Measurements from ENCODE around the gene MRGPRX3. TPM values are rescaled to one million over a fixed set of nuclear protein-coding genes. Genes with fewer than 3 reads are reported as not detected.

Gene MRGPRX3
- total and polyA plus RNA-seq, 2 donors (not counting 1 experiment from before 2014, with no cell fraction given), result not detected

- Histone ChIP-seq H3K27me3 (ENCODE audit: control insufficient read depth, insufficient read depth, low read length) (no peaks in the 10 kb centered on the region), H3K27ac (ENCODE audit: insufficient read depth, low read length) (no peak overlapping the region), H3K9ac (ENCODE audit: insufficient read depth, low read length) (no peak overlapping the region), H3K9me3 (ENCODE audit: control insufficient read depth, insufficient read depth, low read depth, low read length) (no peaks in the 10 kb centered on the region), H2AFZ (ENCODE audit: low read length) (no peak overlapping the region), H3K4me3 (replicated peaks in 1 of 4; ENCODE audit: control extremely low read depth in 1 of 4, insufficient read depth in 1 of 4, low read depth in 3 of 4, low read length in 4 of 4) (no peak overlapping the region), H4K20me1 (ENCODE audit: control insufficient read depth, extremely low read depth, insufficient read depth, low read length) (no peaks in the 10 kb centered on the region), H3K36me3 (ENCODE audit: control insufficient read depth, insufficient read depth, low read length) (no peaks in the 10 kb centered on the region), H3K4me2 (ENCODE audit: extremely low read depth, insufficient read depth, low read length) (no peak overlapping the region), H3K4me1 (ENCODE audit: control insufficient read depth, extremely low read depth, insufficient read depth, low read length) (no peaks in the 10 kb centered on the region), H3K79me2 (ENCODE audit: control insufficient read depth, insufficient read depth, low read length) (no peaks in the 10 kb centered on the region)
- TF ChIP-seq EZH2 (IDR thresholded peaks at IDR 0.05; ENCODE audit: low read length, missing control alignments), result no peak
- TF ChIP-seq, protein P1, sequence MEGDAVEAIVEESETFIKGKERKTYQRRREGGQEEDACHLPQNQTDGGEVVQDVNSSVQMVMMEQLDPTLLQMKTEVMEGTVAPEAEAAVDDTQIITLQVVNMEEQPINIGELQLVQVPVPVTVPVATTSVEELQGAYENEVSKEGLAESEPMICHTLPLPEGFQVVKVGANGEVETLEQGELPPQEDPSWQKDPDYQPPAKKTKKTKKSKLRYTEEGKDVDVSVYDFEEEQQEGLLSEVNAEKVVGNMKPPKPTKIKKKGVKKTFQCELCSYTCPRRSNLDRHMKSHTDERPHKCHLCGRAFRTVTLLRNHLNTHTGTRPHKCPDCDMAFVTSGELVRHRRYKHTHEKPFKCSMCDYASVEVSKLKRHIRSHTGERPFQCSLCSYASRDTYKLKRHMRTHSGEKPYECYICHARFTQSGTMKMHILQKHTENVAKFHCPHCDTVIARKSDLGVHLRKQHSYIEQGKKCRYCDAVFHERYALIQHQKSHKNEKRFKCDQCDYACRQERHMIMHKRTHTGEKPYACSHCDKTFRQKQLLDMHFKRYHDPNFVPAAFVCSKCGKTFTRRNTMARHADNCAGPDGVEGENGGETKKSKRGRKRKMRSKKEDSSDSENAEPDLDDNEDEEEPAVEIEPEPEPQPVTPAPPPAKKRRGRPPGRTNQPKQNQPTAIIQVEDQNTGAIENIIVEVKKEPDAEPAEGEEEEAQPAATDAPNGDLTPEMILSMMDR (conservative IDR thresholded peaks at IDR 0.05 in 1 of 2, IDR thresholded peaks at IDR 0.05 in 1 of 2; ENCODE audit: low read depth in 1 of 2, low read length in 2 of 2), result no peak
- DNase-seq (ENCODE audit: low read depth in 2 of 2), result no peak
Measured at GRCh38 chr11:18140145-18140544, 7.8 kb downstream of the MRGPRX3 start.

GRCh38 chr11:18144243-18144642 is 11.9 kb downstream of the MRGPRX3 start:
- peak in 1 of 2 donors; percentile 10 for DNase-seq (ENCODE audit: low read depth in 2 of 2)
- H3K79me2 ChIP-seq (ENCODE audit: control insufficient read depth, insufficient read depth, low read length), result no peaks in the 10 kb centered on the region
- H4K20me1 ChIP-seq (ENCODE audit: control insufficient read depth, extremely low read depth, insufficient read depth, low read length), result no peaks in the 10 kb centered on the region
- no peak overlapping the region for H2AFZ ChIP-seq (ENCODE audit: low read length)
- H3K27ac ChIP-seq (ENCODE audit: insufficient read depth, low read length), result no peak overlapping the region
- H3K36me3 ChIP-seq (ENCODE audit: control insufficient read depth, insufficient read depth, low read length), result no peaks in the 10 kb centered on the region
- no peak overlapping the region for H3K9ac ChIP-seq (ENCODE audit: insufficient read depth, low read length)
- TF ChIP-seq EZH2 (IDR thresholded peaks at IDR 0.05; ENCODE audit: low read length, missing control alignments), result no peak
- TF ChIP-seq, protein P1 (conservative IDR thresholded peaks at IDR 0.05 in 1 of 2, IDR thresholded peaks at IDR 0.05 in 1 of 2; ENCODE audit: low read depth in 1 of 2, low read length in 2 of 2), result no peak
- H3K27me3 ChIP-seq (ENCODE audit: control insufficient read depth, insufficient read depth, low read length), result no peaks in the 10 kb centered on the region
- no peak overlapping the region for H3K4me3 ChIP-seq (replicated peaks in 1 of 4; ENCODE audit: control extremely low read depth in 1 of 4, insufficient read depth in 1 of 4, low read depth in 3 of 4, low read length in 4 of 4)
- H3K4me1 ChIP-seq (ENCODE audit: control insufficient read depth, extremely low read depth, insufficient read depth, low read length), result no peaks in the 10 kb centered on the region
- H3K4me2 ChIP-seq (ENCODE audit: extremely low read depth, insufficient read depth, low read length), result no peak overlapping the region
- no peaks in the 10 kb centered on the region for H3K9me3 ChIP-seq (ENCODE audit: control insufficient read depth, insufficient read depth, low read depth, low read length)

DNA sequence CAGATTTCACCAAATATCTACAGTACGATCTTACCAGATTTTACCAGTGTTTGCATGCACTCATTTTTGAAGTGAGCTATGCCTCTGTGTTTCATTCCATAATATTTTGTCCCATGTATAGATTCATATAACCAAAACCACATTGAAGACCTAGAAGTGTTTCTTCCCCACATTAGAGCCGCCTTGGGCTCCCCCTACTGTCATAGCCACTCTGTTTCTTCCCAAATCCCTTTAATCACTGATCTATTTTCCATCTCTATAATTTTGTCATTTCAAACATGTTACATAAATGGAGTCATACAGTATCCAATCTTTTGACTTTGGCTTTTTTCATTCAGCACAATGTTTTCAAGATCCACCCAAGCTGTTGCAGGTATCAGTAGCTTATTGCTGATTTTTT is 12.7 kb downstream of the MRGPRX3 start:
- Histone ChIP-seq H3K79me2 (ENCODE audit: control insufficient read depth, insufficient read depth, low read length) (no peaks in the 10 kb centered on the region), H3K27ac (ENCODE audit: insufficient read depth, low read length) (no peak overlapping the region), H3K9ac (ENCODE audit: insufficient read depth, low read length) (no peak overlapping the region), H3K4me2 (ENCODE audit: extremely low read depth, insufficient read depth, low read length) (no peak overlapping the region), H3K4me1 (ENCODE audit: control insufficient read depth, extremely low read depth, insufficient read depth, low read length) (no peaks in the 10 kb centered on the region), H3K27me3 (ENCODE audit: control insufficient read depth, insufficient read depth, low read length) (no peaks in the 10 kb centered on the region), H3K9me3 (ENCODE audit: control insufficient read depth, insufficient read depth, low read depth, low read length) (no peaks in the 10 kb centered on the region), H4K20me1 (ENCODE audit: control insufficient read depth, extremely low read depth, insufficient read depth, low read length) (no peaks in the 10 kb centered on the region), H3K36me3 (ENCODE audit: control insufficient read depth, insufficient read depth, low read length) (no peaks in the 10 kb centered on the region), H3K4me3 (replicated peaks in 1 of 4; ENCODE audit: control extremely low read depth in 1 of 4, insufficient read depth in 1 of 4, low read depth in 3 of 4, low read length in 4 of 4) (no peak overlapping the region), H2AFZ (ENCODE audit: low read length) (no peak overlapping the region)
- no peak for TF ChIP-seq EZH2 (IDR thresholded peaks at IDR 0.05; ENCODE audit: low read length, missing control alignments)
- TF ChIP-seq, protein P1 (conservative IDR thresholded peaks at IDR 0.05 in 1 of 2, IDR thresholded peaks at IDR 0.05 in 1 of 2; ENCODE audit: low read depth in 1 of 2, low read length in 2 of 2), result peak in 1 of 2 donors; percentile 37
- peak in 1 of 2 donors; percentile 4 for DNase-seq (ENCODE audit: low read depth in 2 of 2)

All from fibroblast of lung (primary cell).